GM18498 (cell line): ENCODE measurements around the gene TIE1.

ENCODE experiments used
- ATAC-seq: cut with Tn5 transposase; IDR thresholded peaks from one replicate; pipeline ENCODE4 v1.9.1; 2021; ENCODE audit warnings: mild to moderate bottlenecking, moderate library complexity; ENCODE audit not compliant: unreplicated experiment

The TIE1 gene

DNA sequence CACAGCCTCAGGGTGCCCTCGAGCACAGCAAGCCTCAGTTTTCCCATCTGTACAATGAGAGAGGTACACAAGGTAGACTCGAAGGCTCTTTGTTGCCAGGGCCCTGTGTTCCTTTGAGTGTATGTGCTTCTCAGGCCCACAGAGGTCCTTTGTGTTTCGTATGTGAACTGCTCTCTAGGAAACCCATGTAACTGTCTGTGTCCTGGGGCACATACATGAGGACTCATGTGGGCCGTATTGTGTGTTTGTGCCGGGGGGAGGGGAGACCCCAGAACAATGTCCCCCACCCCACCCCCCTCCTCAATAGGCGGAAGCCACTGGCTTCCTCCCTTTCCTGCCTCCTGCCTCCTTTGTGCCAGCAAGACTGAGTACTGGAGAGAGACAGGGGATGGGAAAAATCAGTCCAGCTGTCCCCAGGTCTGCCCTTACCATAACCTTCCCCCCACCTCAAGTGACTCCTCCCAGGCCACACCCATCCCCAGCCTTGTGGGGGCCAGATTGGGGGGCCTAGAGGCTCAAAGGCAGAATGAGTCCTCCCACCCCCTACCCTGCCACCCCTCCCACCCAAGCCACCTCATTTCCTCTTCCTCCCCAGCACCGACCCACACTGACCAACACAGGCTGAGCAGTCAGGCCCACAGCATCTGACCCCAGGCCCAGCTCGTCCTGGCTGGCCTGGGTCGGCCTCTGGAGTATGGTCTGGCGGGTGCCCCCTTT, at the start of gene TIE1:
Gene TIE1, plus strand, starts transcription at position 605 of the 717 bp plus-strand sequence. Its CDS starts 90 bp downstream, at position 695.
- no peak for ATAC-seq

- no peak for ATAC-seq
Measured at GRCh38 chr1:43251024-43251423, 49.8 kb upstream of the TIE1 start.

DNA sequence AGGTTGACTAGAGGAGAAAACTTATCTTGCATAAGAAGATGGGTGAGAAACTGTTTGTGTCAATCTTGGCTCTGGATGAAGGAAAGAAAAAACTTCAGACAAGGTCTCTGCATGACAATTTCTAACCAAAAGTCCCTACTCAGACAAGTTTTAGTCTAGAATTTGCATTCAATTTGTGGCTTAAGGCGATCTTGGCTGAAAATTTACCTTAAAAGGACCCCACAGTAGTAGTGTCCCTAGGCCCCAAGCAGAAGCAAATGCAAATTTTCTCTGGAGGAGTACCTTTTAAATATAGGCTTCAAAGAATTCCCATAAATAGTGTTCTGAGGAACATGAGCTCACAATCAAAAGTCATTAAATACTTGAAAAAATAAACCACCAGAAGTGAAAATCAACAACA, 48.6 kb upstream of the TIE1 start:
- no peak for ATAC-seq

- no peak for ATAC-seq
Measured at GRCh38 chr1:43253173-43253572, 47.6 kb upstream of the TIE1 start.

DNA sequence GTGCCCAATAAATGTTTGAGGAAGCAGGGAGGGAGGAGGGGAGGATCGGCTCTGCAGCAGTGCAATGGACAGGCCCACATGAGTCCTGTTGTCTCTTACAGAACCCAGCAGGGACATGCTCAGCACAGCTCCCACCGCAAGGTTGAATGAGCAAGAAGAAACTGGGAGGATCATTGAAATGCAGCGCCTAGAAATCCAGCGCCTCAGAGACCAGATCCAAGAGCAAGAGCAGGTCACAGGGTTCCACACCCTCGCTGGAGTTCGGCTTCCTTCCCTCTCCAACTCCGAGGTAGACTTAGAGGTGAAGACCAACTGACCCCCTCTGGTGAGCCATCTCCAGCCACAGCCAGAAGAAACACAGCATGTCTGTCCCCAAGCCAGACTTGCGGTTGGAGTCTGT, 46.9 kb upstream of the TIE1 start:
- ATAC-seq = no peak

DNA sequence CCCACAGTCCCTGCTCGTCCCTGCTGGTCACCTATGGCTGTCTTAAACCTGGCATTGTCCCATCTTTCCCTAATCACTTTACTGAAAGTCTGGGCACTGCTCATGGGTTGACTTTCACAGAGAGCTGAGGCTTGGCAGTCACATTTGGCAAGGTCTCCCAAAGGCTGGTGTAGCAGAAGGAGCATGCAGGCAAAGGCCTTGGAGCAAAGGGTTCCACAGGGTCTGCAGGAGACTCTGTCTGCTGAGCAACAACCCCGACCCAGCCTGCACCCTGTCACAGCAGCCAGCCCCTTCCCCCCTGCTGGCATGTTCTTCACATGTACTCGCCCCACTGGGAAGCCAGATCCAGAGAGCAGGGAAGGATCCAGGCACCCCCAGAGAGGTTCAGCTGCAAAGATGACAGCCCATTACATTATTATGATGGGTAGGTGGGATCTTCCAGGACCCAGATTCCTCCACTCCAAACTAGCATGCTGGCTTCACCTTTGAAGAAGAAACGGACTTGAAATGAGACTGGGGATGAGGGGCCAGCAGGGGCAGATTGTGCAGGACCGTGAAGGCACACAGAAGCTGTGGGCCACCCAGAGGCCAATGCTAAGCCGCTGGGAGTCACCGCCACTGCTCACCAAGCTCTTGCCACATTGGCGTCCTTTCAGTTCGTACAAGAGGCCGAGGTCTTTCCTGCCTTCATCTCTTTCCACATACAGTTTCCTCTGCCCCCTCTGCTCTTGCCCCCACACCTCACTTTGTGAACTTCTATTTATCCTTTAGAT, 45.2 kb upstream of the TIE1 start:
- no peak for ATAC-seq

GRCh38 chr1:43256675-43257570, 43.9 kb upstream of the TIE1 start:
- no peak for ATAC-seq

GRCh38 chr1:43258370-43258769, 42.4 kb upstream of the TIE1 start:
- no peak for ATAC-seq

DNA sequence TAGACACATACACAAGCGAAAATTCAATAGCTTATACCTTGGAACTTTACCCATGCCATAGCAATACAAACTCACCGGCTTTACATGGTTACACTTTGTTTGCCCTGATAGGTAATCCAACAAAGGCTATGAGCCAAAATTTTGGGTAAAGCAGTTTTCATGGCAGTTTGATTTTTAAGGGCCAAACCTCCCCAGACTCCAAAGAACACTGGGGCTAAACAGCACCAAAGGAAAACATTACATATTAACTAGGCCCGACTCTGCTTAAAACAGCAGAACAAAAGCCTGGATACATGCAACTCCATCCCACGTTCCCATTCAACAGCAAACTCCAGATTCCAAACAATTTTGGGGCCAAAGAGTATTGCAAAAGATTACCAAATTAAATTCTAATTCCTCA, 35.4 kb upstream of the TIE1 start:
- no peak for ATAC-seq

- no peak for ATAC-seq
Measured at GRCh38 chr1:43266881-43267280, 33.9 kb upstream of the TIE1 start.

DNA sequence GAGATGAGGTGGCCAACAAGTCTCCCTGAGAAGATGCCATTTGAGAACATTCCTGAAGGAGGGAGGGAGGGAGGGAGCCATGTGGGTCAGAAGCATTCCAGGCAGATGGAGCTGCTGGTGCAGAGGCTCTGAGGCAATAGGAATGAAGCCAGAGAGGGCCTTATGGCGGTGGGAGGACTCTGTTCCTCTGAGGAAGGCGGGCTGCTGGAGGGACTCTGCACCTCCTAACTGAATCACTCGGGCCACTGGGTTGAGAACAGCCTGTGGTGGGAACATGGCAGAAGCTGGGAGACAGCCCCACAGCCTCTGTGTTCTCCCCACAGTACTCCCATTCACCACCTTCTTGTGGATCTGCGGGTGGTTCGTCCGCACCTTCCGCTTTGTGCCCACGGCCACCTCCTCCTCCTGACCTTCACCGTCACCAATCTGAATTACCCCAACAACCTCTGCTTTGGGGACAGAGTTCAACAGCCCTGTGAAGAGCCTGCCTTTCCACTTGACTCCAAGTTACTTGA, 33.4 kb upstream of the TIE1 start:
- ATAC-seq = no peak

DNA sequence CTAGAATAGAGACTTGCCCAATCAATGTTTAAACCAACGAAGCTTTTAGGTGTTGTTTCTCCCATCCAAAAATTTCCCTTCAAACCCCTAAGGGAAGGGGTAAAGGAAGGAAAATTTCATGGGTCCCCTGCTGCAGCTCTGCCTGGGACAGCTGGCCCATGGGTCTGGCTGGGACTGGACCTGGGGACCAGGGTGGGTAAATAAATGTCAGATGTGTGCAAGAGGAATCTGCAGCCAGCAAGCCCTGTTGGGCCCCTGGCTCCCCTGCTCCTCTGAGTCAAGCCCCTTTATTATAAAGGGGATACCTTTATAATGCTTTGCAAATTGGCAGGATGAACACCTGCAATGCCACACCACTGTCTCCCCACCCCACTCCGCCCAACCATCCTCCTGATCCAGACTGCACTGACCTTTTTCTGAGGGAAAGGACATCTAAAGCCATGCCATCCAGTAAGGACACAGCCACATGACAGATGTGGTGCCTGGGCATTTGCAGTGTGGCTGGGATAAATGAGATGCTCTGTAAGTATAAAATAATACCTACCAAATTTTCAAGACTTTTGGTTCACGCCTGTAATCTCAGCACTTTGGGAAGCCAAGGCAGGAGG, 32.9 kb upstream of the TIE1 start:
- ATAC-seq = no peak

- ATAC-seq = no peak
Measured at GRCh38 chr1:43269627-43270375, 31.0 kb upstream of the TIE1 start, which contains the start of gene TMEM125. Gene TMEM125 (plus strand): TSS chr1:43269983. CDS start chr1:43272723, 2,740 bp downstream.

- ATAC-seq = no peak
Measured at GRCh38 chr1:43270421-43271095, 30.2 kb upstream of the TIE1 start.

GRCh38 chr1:43271186-43272118, 29.3 kb upstream of the TIE1 start:
- no peak for ATAC-seq

DNA sequence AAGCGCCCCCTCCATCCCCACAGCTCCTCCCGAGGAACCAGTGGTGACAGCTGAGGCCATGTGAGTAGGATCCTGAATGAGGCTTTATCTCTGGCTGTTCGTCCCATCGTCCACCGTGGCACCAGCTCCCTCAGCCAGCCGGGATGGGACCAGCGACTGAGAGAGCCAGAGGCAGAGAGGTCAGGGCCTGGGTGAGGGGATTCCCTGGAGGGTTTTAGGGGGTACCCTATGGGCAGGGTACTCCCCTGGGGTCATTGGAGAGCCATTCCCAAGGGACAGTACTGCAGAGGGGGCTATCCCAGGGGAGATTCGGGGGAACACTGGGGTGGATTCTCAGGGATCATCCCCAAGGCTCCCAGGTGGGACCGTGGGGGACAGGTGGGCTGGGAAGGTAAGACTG, 28.6 kb upstream of the TIE1 start:
- no peak for ATAC-seq

- ATAC-seq = no peak
Measured at GRCh38 chr1:43272576-43273571, 27.9 kb upstream of the TIE1 start.
